Skeletal muscle tissue (tissue), 4 donors: ENCODE data around the gene KLRK1. TPM values are rescaled to one million over a fixed set of nuclear protein-coding genes. Genes with fewer than 3 reads are reported as not detected.
"Not testable (repeated sequence)": the region's sequence is repeated elsewhere in the genome, so short reads cannot be mapped to it uniquely, and the experiment has no call there.

Experiments used
- H3K27ac ChIP-seq: one replicate; pipeline ENCODE4 v1.7.0; 2013; ENCODE audit warnings: mild to moderate bottlenecking, low read depth, low read length, inconsistent platforms
- H3K27me3 ChIP-seq, 3 donors: one replicate each; pipeline ENCODE4 v1.7.0; 2013; ENCODE audit warnings: low read length in 3 of 3; ENCODE audit not compliant: control insufficient read depth in 3 of 3, insufficient read depth in 3 of 3
- H3K36me3 ChIP-seq, 3 donors: one replicate each; pipeline ENCODE4 v1.7.0; 2013; ENCODE audit warnings: low read length in 3 of 3; ENCODE audit not compliant: control insufficient read depth in 3 of 3, insufficient read depth in 3 of 3
- H3K4me1 ChIP-seq, 3 donors: one replicate each; pipeline ENCODE4 v1.7.0; 2013; ENCODE audit warnings: low read length in 3 of 3, mild to moderate bottlenecking in 3 of 3; ENCODE audit not compliant: control insufficient read depth in 3 of 3, insufficient read depth in 3 of 3
- H3K4me3 ChIP-seq, 3 donors: one replicate each; pipeline ENCODE4 v1.7.0; 2013; ENCODE audit warnings: low read length in 3 of 3
- H3K9ac ChIP-seq, 3 donors: one replicate each; pipeline ENCODE4 v1.7.0; 2013; ENCODE audit warnings: low read length in 3 of 3, mild to moderate bottlenecking in 3 of 3, moderate library complexity in 2 of 3, low read depth in 1 of 3
- H3K9me3 ChIP-seq, 3 donors: one replicate each; pipeline ENCODE4 v1.7.0; 2013; ENCODE audit warnings: low read length in 3 of 3; ENCODE audit not compliant: control insufficient read depth in 3 of 3
- total RNA-seq: library from RNA; depleted of rRNA; stranded (reverse); fragments of >200 nt; gene quantifications from one replicate; pipeline ENCODE4 v1.2.3, GENCODE V29; 2014
- donor health status: Osteomylitis.

The KLRK1 gene
- total RNA-seq, result 0.52 TPM

DNA sequence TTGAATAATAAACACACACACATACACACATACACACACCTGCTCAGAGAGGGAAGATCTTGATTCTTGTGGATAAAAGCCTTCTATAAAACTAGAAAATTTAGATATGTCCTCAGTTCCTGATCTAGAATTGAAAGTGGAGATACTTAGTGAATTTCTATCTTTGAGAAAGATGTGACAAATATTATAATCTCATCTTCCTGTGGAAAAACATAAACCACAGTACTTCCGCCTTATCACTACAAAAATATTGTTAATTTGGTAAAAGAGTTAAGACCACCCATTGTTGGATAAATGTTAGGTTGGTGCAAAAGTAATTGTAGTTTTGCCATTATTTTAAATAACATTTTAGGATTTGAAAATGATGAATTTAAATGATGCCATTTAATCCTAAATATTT lies at the start of gene KLRK1:
KLRK1 (minus strand) TSS at position 138 of the 400 bp plus-strand sequence. CDS start 1,231 bp downstream, outside the sequence.
- Histone ChIP-seq H3K9me3 (no peaks in the 10 kb centered on the region), H3K36me3 (no peaks in the 10 kb centered on the region), H3K4me3 (no peak within 1 kb of the TSS), H3K27ac (no peak within 1 kb of the TSS), H3K27me3 (no peaks in the 10 kb centered on the region), H3K9ac (no peak within 1 kb of the TSS), H3K4me1 (peaks cover 0 to 2% (median 0%) of the 10 kb centered on the region in 3 donors)

DNA sequence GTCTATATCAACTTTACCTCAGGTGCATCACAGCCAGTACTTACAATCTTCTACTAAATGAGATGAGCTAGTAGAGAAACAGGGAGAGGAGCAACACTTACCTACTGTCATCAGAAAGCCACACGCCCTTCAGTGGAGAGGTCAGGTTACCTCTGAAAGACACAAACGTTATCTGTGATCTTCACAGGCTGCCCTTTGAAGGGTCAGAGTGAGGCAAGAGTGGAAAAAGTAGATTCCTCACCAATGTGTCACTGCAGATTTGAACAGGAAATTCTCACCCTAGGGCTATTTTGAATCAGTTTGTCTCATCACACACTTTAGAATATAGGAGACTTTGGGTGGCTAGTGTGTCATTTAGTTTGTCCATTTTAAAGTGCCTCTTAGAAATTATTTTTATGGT lies 47.8 kb upstream of the KLRK1 start:
- H3K9me3 ChIP-seq, H3K9ac ChIP-seq, H3K27ac ChIP-seq, H3K4me1 ChIP-seq, H3K4me3 ChIP-seq, H3K27me3 ChIP-seq, H3K36me3 ChIP-seq: not testable (repeated sequence)

GRCh38 chr12:10435816-10436215 lies 46.0 kb upstream of the KLRK1 start, which contains the start of gene KLRC2:
TSS of gene KLRC2 (minus strand) at chr12:10436010. CDS start at chr12:10435986, 24 bp downstream.
- not testable (repeated sequence) for H3K4me1 ChIP-seq, H3K9ac ChIP-seq, H3K9me3 ChIP-seq, H3K27ac ChIP-seq, H3K4me3 ChIP-seq, H3K27me3 ChIP-seq, H3K36me3 ChIP-seq

- H3K9ac ChIP-seq, H3K4me1 ChIP-seq, H3K4me3 ChIP-seq, H3K27ac ChIP-seq, H3K36me3 ChIP-seq, H3K9me3 ChIP-seq, H3K27me3 ChIP-seq: not testable (repeated sequence)
These were observed 40.8 kb upstream of the KLRK1 start for GRCh38 chr12:10430623-10431022.

DNA sequence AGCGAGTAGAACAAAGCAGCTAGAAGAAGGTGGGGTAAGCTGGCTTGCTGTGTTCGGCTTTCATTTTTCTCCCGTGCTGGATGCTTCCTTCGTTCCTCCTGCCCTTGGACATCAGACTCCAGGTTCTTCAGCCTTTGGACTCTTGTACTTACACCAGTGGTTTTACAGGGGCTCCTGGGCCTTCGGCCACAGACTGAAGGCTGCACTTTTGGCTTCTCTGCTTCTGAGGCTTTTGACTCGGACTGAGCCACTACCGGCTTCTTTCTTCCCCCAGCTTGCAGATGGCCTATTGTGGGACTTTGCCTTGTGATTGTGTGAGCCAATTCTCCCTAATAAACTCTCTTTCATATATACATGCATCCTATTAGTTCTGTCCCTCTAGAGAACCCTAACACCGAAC lies 36.1 kb upstream of the KLRK1 start:
- not testable (repeated sequence) for H3K27me3 ChIP-seq, H3K9ac ChIP-seq, H3K27ac ChIP-seq, H3K9me3 ChIP-seq, H3K4me3 ChIP-seq, H3K4me1 ChIP-seq, H3K36me3 ChIP-seq

- H3K36me3 ChIP-seq, H3K4me1 ChIP-seq, H3K4me3 ChIP-seq, H3K9ac ChIP-seq, H3K27ac ChIP-seq, H3K27me3 ChIP-seq, H3K9me3 ChIP-seq: not testable (repeated sequence)
These were observed 34.5 kb upstream of the KLRK1 start for GRCh38 chr12:10424260-10424899.

- not testable (repeated sequence) for H3K4me3 ChIP-seq, H3K27me3 ChIP-seq, H3K9me3 ChIP-seq, H3K9ac ChIP-seq, H3K27ac ChIP-seq, H3K36me3 ChIP-seq, H3K4me1 ChIP-seq
These were observed 32.3 kb upstream of the KLRK1 start for GRCh38 chr12:10422159-10422558.

DNA sequence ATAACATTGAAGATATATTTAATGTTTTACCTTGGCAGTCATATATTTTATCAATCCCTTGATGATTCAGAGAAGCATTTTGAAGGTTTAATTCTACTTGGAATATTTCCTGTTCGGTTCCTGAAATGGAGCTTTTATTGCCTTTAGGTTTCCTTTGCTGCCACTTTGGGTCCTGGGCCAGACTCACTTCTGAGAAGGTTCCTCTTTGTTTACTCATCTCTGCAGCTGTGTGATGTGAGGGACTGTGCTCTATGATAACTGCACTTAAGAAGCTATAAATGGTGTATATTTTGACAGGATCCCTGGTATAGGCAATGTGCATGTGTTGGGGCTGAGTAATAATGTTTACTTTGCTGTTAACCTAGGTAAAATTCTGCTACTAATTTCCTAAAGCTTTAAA lies 30.5 kb upstream of the KLRK1 start, which contains the start of gene KLRC3:
KLRC3 (minus strand) TSS at position 262 of the 400 bp plus-strand sequence; CDS start at position 217, 45 bp downstream.
- not testable (repeated sequence) for H3K9me3 ChIP-seq, H3K4me1 ChIP-seq, H3K27ac ChIP-seq, H3K4me3 ChIP-seq, H3K9ac ChIP-seq, H3K27me3 ChIP-seq, H3K36me3 ChIP-seq

DNA sequence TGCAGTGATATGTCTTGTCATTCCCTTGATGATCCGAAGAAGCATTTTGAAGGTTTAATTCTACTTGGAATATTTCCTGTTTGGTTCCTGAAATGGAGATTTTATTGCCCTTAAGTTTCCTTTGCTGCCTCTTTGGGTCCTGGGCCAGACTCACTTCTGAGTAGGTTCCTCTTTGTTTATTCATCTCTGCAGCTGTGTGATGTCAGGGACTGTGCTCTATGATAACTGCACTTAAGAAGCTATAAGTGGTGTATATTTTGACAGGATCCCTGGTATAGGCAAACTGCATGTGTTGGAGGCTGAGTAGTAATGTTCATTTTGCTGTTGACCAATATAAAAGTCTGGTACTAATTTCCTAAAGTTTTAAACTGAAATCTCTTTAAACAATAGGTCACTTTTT lies 19.6 kb upstream of the KLRK1 start, which contains the start of gene KLRC4:
KLRC4 (minus strand) TSS at position 366 of the 400 bp plus-strand sequence; CDS start at position 184, 182 bp downstream.
- no peak within 1 kb of the TSS for H3K27ac ChIP-seq
- no peak within 1 kb of the TSS for H3K4me3 ChIP-seq

DNA sequence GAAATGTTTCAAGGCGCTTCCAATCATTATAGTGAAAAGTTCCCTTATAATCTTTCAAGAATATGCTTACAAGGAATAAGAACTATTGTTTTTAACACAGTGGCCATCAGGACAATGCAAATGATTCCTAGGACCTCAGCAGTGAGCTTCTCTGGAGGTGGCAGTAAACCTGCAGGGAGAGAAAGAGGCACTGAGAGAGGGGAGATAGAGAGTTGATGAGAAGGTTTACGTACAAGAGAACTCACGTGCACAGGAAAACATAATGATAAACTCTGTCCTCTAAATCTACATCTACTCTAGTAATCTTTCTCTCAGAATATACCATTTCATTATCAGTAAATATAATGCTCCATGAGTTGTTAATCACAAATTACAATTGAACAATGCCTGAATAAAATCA lies 19.0 kb upstream of the KLRK1 start:
- H3K4me3 ChIP-seq, result no peak overlapping the region
- H3K27me3 ChIP-seq, result no peaks in the 10 kb centered on the region
- no peak overlapping the region for H3K9ac ChIP-seq
- no peak overlapping the region for H3K27ac ChIP-seq
- H3K4me1 ChIP-seq, result no peaks in the 10 kb centered on the region
- peaks cover 0 to 3% (median 0%) of the 10 kb centered on the region in 3 donors for H3K9me3 ChIP-seq
- H3K36me3 ChIP-seq, result no peaks in the 10 kb centered on the region

More for the DNA sequence above, 19.6 kb upstream of the KLRK1 start, which contains the start of gene KLRC4:
- no peaks in the 10 kb centered on the region for H3K36me3 ChIP-seq
- peaks cover 0 to 3% (median 0%) of the 10 kb centered on the region in 3 donors for H3K9me3 ChIP-seq
- H3K9ac ChIP-seq, result no peak within 1 kb of the TSS
- no peaks in the 10 kb centered on the region for H3K27me3 ChIP-seq
- H3K4me1 ChIP-seq, result no peaks in the 10 kb centered on the region
